IPS-20b (cell line): ENCODE data around the gene CAMSAP2.

Experiments used
- H3K27ac ChIP-seq: one replicate; pipeline ENCODE4 v1.5.1; 2013; ENCODE audit warnings: low read length
- H3K27me3 ChIP-seq: 2 replicates; pipeline ENCODE4 v1.6.1; 2013; ENCODE audit warnings: mild to moderate bottlenecking, low read length, inconsistent platforms; ENCODE audit not compliant: insufficient read depth
- H3K36me3 ChIP-seq: 2 replicates; pipeline ENCODE4 v1.6.1; 2013; ENCODE audit warnings: low read depth, mild to moderate bottlenecking, inconsistent platforms, low read length, moderate library complexity; ENCODE audit not compliant: insufficient read depth
- H3K4me1 ChIP-seq: 2 replicates; pipeline ENCODE4 v1.6.1; 2013; ENCODE audit warnings: mild to moderate bottlenecking, control low read depth, inconsistent platforms, low read length, moderate library complexity; ENCODE audit not compliant: insufficient read depth
- H3K4me3 ChIP-seq: 2 replicates; pipeline ENCODE4 v1.5.1; 2013; ENCODE audit warnings: mild to moderate bottlenecking, low read length, inconsistent platforms
- H3K9ac ChIP-seq: 2 replicates; pipeline ENCODE4 v1.6.1; 2013; ENCODE audit warnings: low read depth, mild to moderate bottlenecking, inconsistent platforms, low read length, moderate library complexity
- H3K9me3 ChIP-seq: 2 replicates; pipeline ENCODE4 v1.6.1; 2013; ENCODE audit warnings: mild to moderate bottlenecking, low read depth, low read length, inconsistent platforms; ENCODE audit not compliant: insufficient read depth

Gene CAMSAP2

GRCh38 chr1:200888349-200888838 is 149.7 kb downstream of the CAMSAP2 start:
- H3K4me3 ChIP-seq = no peak overlapping the region
- H3K9ac ChIP-seq = no peak overlapping the region

GRCh38 chr1:200889571-200889970 is 150.9 kb downstream of the CAMSAP2 start:
- Histone ChIP-seq H3K27me3 (no peaks in the 10 kb centered on the region), H3K9ac (no peak overlapping the region), H3K27ac (no peak overlapping the region), H3K4me3 (no peak overlapping the region), H3K36me3 (no peaks in the 10 kb centered on the region), H3K9me3 (no peaks in the 10 kb centered on the region), H3K4me1 (peaks cover 20% of the 10 kb centered on the region)

More at GRCh38 chr1:200888349-200888838, 149.7 kb downstream of the CAMSAP2 start:
- Histone ChIP-seq H3K4me1 (peaks cover 8% of the 10 kb centered on the region; the same call in 1 of the 2 replicates), H3K27ac (no peak overlapping the region), H3K27me3 (no peaks in the 10 kb centered on the region), H3K36me3 (no peaks in the 10 kb centered on the region), H3K9me3 (no peaks in the 10 kb centered on the region)

- Histone ChIP-seq H3K4me1 (peaks cover 24% of the 10 kb centered on the region), H3K4me3 (no peak overlapping the region), H3K9me3 (no peaks in the 10 kb centered on the region), H3K27ac (no peak overlapping the region), H3K36me3 (no peaks in the 10 kb centered on the region), H3K9ac (no peak overlapping the region), H3K27me3 (no peaks in the 10 kb centered on the region)
Measured at GRCh38 chr1:200890027-200890426, 151.3 kb downstream of the CAMSAP2 start.

GRCh38 chr1:200890818-200891773 is 152.4 kb downstream of the CAMSAP2 start:
- peak overlapping the region; percentile 87 for H3K4me3 ChIP-seq
- no peaks in the 10 kb centered on the region for H3K36me3 ChIP-seq
- H3K27ac ChIP-seq = peak overlapping the region; percentile 63
- H3K27me3 ChIP-seq = no peaks in the 10 kb centered on the region
- H3K4me1 ChIP-seq = peaks cover 35% of the 10 kb centered on the region
- H3K9ac ChIP-seq = peak overlapping the region; percentile 99
- no peaks in the 10 kb centered on the region for H3K9me3 ChIP-seq

- no peaks in the 10 kb centered on the region for H3K27me3 ChIP-seq
- H3K9ac ChIP-seq = peak overlapping the region; percentile 99
- H3K27ac ChIP-seq = peak overlapping the region; percentile 63
Measured at GRCh38 chr1:200891774-200892157, 153.1 kb downstream of the CAMSAP2 start.

GRCh38 chr1:200892546-200892945 is 153.9 kb downstream of the CAMSAP2 start:
- Histone ChIP-seq H3K27me3 (no peaks in the 10 kb centered on the region), H3K9ac (peak overlapping the region; percentile 99), H3K9me3 (no peaks in the 10 kb centered on the region), H3K36me3 (no peaks in the 10 kb centered on the region), H3K27ac (peak overlapping the region; percentile 63), H3K4me3 (peak overlapping the region; percentile 87), H3K4me1 (peaks cover 42% of the 10 kb centered on the region)

More at GRCh38 chr1:200891774-200892157, 153.1 kb downstream of the CAMSAP2 start:
- H3K36me3 ChIP-seq = no peaks in the 10 kb centered on the region
- H3K4me1 ChIP-seq = peaks cover 39% of the 10 kb centered on the region
- no peaks in the 10 kb centered on the region for H3K9me3 ChIP-seq
- peak overlapping the region; percentile 87 for H3K4me3 ChIP-seq

GRCh38 chr1:200892958-200893357 is 154.3 kb downstream of the CAMSAP2 start:
- H3K36me3 ChIP-seq = no peaks in the 10 kb centered on the region
- no peaks in the 10 kb centered on the region for H3K9me3 ChIP-seq
- no peaks in the 10 kb centered on the region for H3K27me3 ChIP-seq
- H3K4me3 ChIP-seq = peak overlapping the region; percentile 87
- H3K4me1 ChIP-seq = peaks cover 42% of the 10 kb centered on the region
- peak overlapping the region; percentile 99; the same call in 1 of the 2 replicates for H3K9ac ChIP-seq
- H3K27ac ChIP-seq = peak overlapping the region; percentile 78

GRCh38 chr1:200893411-200893901 is 154.8 kb downstream of the CAMSAP2 start:
- no peaks in the 10 kb centered on the region for H3K9me3 ChIP-seq
- H3K4me3 ChIP-seq = peak overlapping the region; percentile 87
- peaks cover 5% of the 10 kb centered on the region for H3K36me3 ChIP-seq
- peaks cover 41% of the 10 kb centered on the region for H3K4me1 ChIP-seq
- H3K9ac ChIP-seq = peak overlapping the region; percentile 68; the same call in 1 of the 2 replicates
- no peaks in the 10 kb centered on the region for H3K27me3 ChIP-seq
- peak overlapping the region; percentile 78 for H3K27ac ChIP-seq

GRCh38 chr1:200894712-200895442 is 156.2 kb downstream of the CAMSAP2 start, which contains the start of gene INAVA:
INAVA (plus strand) TSS chr1:200894900; CDS start chr1:200898401, 3,501 bp downstream.
- H3K4me1 ChIP-seq = peaks cover 41% of the 10 kb centered on the region
- peak within 1 kb of the TSS; percentile 78 for H3K27ac ChIP-seq
- peak within 1 kb of the TSS; percentile 68; the same call in 1 of the 2 replicates for H3K9ac ChIP-seq

GRCh38 chr1:200895443-200895789 is 156.7 kb downstream of the CAMSAP2 start:
- Histone ChIP-seq H3K36me3 (peaks cover 25% of the 10 kb centered on the region), H3K27me3 (no peaks in the 10 kb centered on the region), H3K9me3 (no peaks in the 10 kb centered on the region), H3K9ac (peak overlapping the region; percentile 16; the same call in 1 of the 2 replicates), H3K4me1 (peaks cover 41% of the 10 kb centered on the region), H3K27ac (peak overlapping the region; percentile 78), H3K4me3 (peak overlapping the region; percentile 32; the same call in 1 of the 2 replicates)

More at GRCh38 chr1:200894712-200895442, 156.2 kb downstream of the CAMSAP2 start, which contains the start of gene INAVA:
- Histone ChIP-seq H3K9me3 (no peaks in the 10 kb centered on the region), H3K27me3 (no peaks in the 10 kb centered on the region), H3K4me3 (peak within 1 kb of the TSS; percentile 87), H3K36me3 (peaks cover 19% of the 10 kb centered on the region)
